Measurements from ENCODE around the gene ZNF226. TPM values are rescaled to one million over a fixed set of nuclear protein-coding genes. Genes with fewer than 3 reads are reported as not detected.
A peak's percentile ranks its signal among the peaks of the same experiment; 100 is the strongest.

ZNF226 gene
- polyA plus RNA-seq, 2 of the 4 experiments (the other 2 are of a cell fraction): 26.8 to 53.2 TPM

- WGBS (ENCODE audit: missing lambda C conversion rate): 89% methylated on average over 5 of the region's 5 CpGs
- FAIRE-seq (no peak), DNase-seq (ENCODE audit: low read depth in 1 of 2, low spot score in 1 of 2) (no peak), ATAC-seq (no peak)
- TF ChIP-seq FOSL2 (IDR thresholded peaks at IDR 0.05) (no peak), FOSL2 (CRISPR knock-in tag; IDR thresholded peaks at IDR 0.05) (no peak), SREBF2 (IDR thresholded peaks at IDR 0.05) (no peak), USF2 (IDR thresholded peaks at IDR 0.05) (no peak), RARB (CRISPR knock-in tag; IDR thresholded peaks at IDR 0.05) (no peak), CHD2 (IDR thresholded peaks at IDR 0.05; ENCODE audit: low read length, partially characterized antibody) (no peak), NPAS2 (CRISPR knock-in tag; IDR thresholded peaks at IDR 0.05; ENCODE audit: borderline replicate concordance) (no peak), RFX5 (IDR thresholded peaks at IDR 0.05) (no peak), KDM5A (IDR thresholded peaks at IDR 0.05) (no peak), ESRRA (IDR thresholded peaks at IDR 0.05; ENCODE audit: borderline replicate concordance, low read length) (no peak), TP53 (CRISPR knock-in tag; IDR thresholded peaks at IDR 0.05) (no peak)
- no peak overlapping the region for H3K4me2 ChIP-seq
- H3K4me3 ChIP-seq: no peak overlapping the region
- H3K4me1 ChIP-seq: no peaks in the 10 kb centered on the region
- POLR2A ChIA-PET: no interaction called here
- no peak overlapping the region for H3K27ac ChIP-seq
- CTCF ChIA-PET: interaction anchor here (1.3 kb wide), 1 partner anchor 42 kb away, joined by 3 read pairs; no protein-coding TSS in a partner anchor
- H3K9me3 ChIP-seq: peaks cover 95% of the 10 kb centered on the region
These were observed 32.9 kb upstream of the ZNF226 start for GRCh38 chr19:44131955-44132354.

GRCh38 chr19:44141191-44142058, 23.5 kb upstream of the ZNF226 start, which contains the start of gene ZNF234:
Gene ZNF234 (plus strand): TSS chr19:44141554. CDS start chr19:44144633, 3,079 bp downstream.
- DNase-seq (ENCODE audit: low read depth in 1 of 2, low spot score in 1 of 2): peak; percentile 87 to 97
- ChIA-PET CTCF (interaction anchor here (0.6 to 0.9 kb wide), 2 partner anchors 12 to 137 kb away, joined by 3 read pairs; no protein-coding TSS in a partner anchor), POLR2A (no interaction called here)
- H3K4me2 ChIP-seq: peak within 1 kb of the TSS; percentile 81
- WGBS (ENCODE audit: missing lambda C conversion rate): 3% methylated on average over 39 of the region's 52 CpGs
- H3K4me1 ChIP-seq: no peaks in the 10 kb centered on the region
- TF ChIP-seq MAX (IDR thresholded peaks at IDR 0.05) (peak; percentile 81), HDAC2 (IDR thresholded peaks at IDR 0.05) (peak; percentile 90), POLR2A (IDR thresholded peaks at IDR 0.05; ENCODE audit: low read length) (peak; percentile 60), E2F6 (IDR thresholded peaks at IDR 0.05; ENCODE audit: borderline replicate concordance, low read depth) (0 out of 2 replicates have a peak, but pooled peaks have one; percentile 44), JUN (IDR thresholded peaks at IDR 0.05) (peak in 1 of 2 experiments; percentile 52; a peak in 2 of 5 replicates), KDM1A (IDR thresholded peaks at IDR 0.05; ENCODE audit: low read depth) (peak; percentile 91), ZFP36 (IDR thresholded peaks at IDR 0.05; ENCODE audit: borderline replicate concordance, partially characterized antibody) (no peak), POLR2AphosphoS2 (conservative IDR thresholded peaks at IDR 0.05; ENCODE audit: low read length) (no peak), USF2 (IDR thresholded peaks at IDR 0.05) (no peak), HOXA7 (CRISPR knock-in tag; IDR thresholded peaks at IDR 0.05) (no peak), PHF8 (IDR thresholded peaks at IDR 0.05; ENCODE audit: borderline replicate concordance, low read depth) (peak; percentile 70; the same call in 1 of the 2 replicates), CHD4 (IDR thresholded peaks at IDR 0.05; ENCODE audit: borderline replicate concordance) (peak; percentile 68; the same call in 1 of the 2 replicates), EHF (CRISPR knock-in tag; IDR thresholded peaks at IDR 0.05) (no peak), HES2 (IDR thresholded peaks at IDR 0.05) (no peak), RFX5 (IDR thresholded peaks at IDR 0.05) (no peak), FOXS1 (CRISPR knock-in tag; IDR thresholded peaks at IDR 0.05) (no peak), CHD2 (IDR thresholded peaks at IDR 0.05; ENCODE audit: low read length, partially characterized antibody) (no peak), EHMT2 (IDR thresholded peaks at IDR 0.05; ENCODE audit: low read depth) (no peak), ESRRA (IDR thresholded peaks at IDR 0.05; ENCODE audit: borderline replicate concordance, low read length) (0 out of 2 replicates have a peak, but pooled peaks have one; percentile 26), NPAS2 (CRISPR knock-in tag; IDR thresholded peaks at IDR 0.05; ENCODE audit: borderline replicate concordance) (no peak), GATA3 (IDR thresholded peaks at IDR 0.05; ENCODE audit: borderline replicate concordance) (no peak; the same call in 1 of the 2 replicates), RAD21 (conservative IDR thresholded peaks at IDR 0.05 in 1 of 2, IDR thresholded peaks at IDR 0.05 in 1 of 2) (peak in 1 of 2 experiments; percentile 28; a peak in 4 of 5 replicates), ZSCAN20 (CRISPR knock-in tag; IDR thresholded peaks at IDR 0.05) (no peak), NR3C1 (IDR thresholded peaks at IDR 0.05) (no peak), BCL3 (IDR thresholded peaks at IDR 0.05) (0 out of 3 replicates have a peak, but pooled peaks have one; percentile 38), MAFK (IDR thresholded peaks at IDR 0.05; ENCODE audit: partially characterized antibody) (no peak), KDM5A (IDR thresholded peaks at IDR 0.05) (no peak)
- H3K27ac ChIP-seq: peak within 1 kb of the TSS; percentile 78 to 89
- peak; percentile 98 to 99 for ATAC-seq
- peaks cover 33% of the 10 kb centered on the region for H3K9me3 ChIP-seq
- peak within 1 kb of the TSS; percentile 69 for H3K4me3 ChIP-seq
- no peak for FAIRE-seq

Measured in A549 (cell line).